H1 (cell line): ENCODE results near the gene WNT3A.

Experiments used
- NANOG ChIP-seq: IDR thresholded peaks from 2 replicates; pipeline ENCODE4 v1.6.1; 2011; ENCODE audit warnings: low read length, low read depth, mild to moderate bottlenecking, inconsistent platforms; ENCODE audit not compliant: insufficient read depth, poor library complexity, severe bottlenecking
- RBBP5 ChIP-seq: IDR thresholded peaks from 2 replicates; pipeline ENCODE4 v1.7.1; 2012; ENCODE audit warnings: low read depth, mild to moderate bottlenecking, inconsistent platforms, low read length, moderate library complexity, borderline replicate concordance

DNA sequence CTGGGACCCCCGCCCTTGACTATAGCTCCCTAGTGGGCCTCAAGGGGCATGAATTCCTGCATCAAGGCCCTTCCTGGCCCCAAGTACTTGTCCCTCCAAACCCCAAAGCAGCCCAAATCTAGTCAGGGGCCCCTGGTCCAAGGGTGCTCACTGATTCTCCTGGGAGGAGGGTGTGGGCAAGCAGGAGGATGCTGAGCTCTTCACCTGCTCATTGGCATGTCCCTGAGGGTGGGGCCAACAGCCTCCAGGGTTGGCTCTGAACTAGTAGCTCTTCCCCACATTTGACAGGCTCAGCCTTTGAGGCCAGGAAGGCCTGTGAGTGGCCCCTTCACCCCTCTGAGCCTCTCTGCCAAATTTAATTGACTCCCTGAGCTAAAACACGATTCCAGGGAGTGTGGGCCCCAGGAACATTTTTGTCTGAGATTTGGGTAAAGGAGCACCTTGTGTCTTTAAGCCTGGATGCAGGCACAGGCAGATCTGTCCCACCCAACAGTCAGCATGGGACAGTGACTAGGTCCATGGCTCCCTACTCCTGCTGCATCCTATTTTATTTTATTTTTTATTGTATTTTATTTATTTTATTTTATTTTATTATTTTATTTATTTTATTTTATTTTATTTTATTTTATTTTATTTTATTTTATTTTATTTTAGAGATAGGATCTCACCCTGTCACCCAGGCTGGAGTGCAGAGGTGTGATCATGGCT, 48.0 kb upstream of the WNT3A start:
- TF ChIP-seq NANOG (no peak), RBBP5 (no peak)
